K562 (cell line): ENCODE data around the gene ACAP2. TPM values are rescaled to one million over a fixed set of nuclear protein-coding genes. Genes with fewer than 3 reads are reported as not detected.
A peak's percentile ranks its signal among the peaks of the same experiment; 100 is the strongest.

ENCODE experiments used
- ATAC-seq: fragments of 200-7000 bp; cut with Tn5 transposase; 3 replicates; pipeline ENCODE4 v1.9.1; 2020; ENCODE audit warnings: moderate library complexity
- BruUV-seq: library from RNA; stranded (reverse); fragments of 400-500 nt; replicated peaks from 2 replicates; lab custom pipeline; 2021; lab: Mats Ljungman, UMichigan
- CTCF ChIA-PET: fragments of 300-600 bp; formaldehyde crosslinking; extraction: SDS; loops from one replicate; lab custom pipeline; 2021; ENCODE audit warnings: low intra/inter-chr PET ratio; lab: Yijun Ruan, JAX
- POLR2A ChIA-PET: fragments of 300-600, 350-650 bp; sonication (Branson Sonifier 250); formaldehyde crosslinking; extraction: SDS; loops from one replicate; lab custom pipeline; 2021; ENCODE audit warnings: antibody characterized with exemption, inconsistent platforms; lab: Yijun Ruan, JAX
- DNase-seq, 4 experiments: peaks; one replicate each; pipeline versions ENCODE4 v3.0.0 to v3.0.0-alpha.2; 2011 to 2018; ENCODE audit warnings: low spot score in 3 of 4, mixed read lengths in 3 of 4; ENCODE audit errors: extremely low read depth in 1 of 4
- FAIRE-seq: peaks from 2 replicates; lab custom pipeline; 2011; peaks lifted over from hg19 to GRCh38; lab: Jason Lieb, UNC
- H2AFZ ChIP-seq: 2 replicates; pipeline ENCODE4 v1.6.0; 2011; ENCODE audit warnings: low read depth, low read length, control low read depth, inconsistent platforms
- H3K27ac ChIP-seq: fragments of 200-600 bp; 3 replicates; pipeline ENCODE4 v1.8.0; 2011; ENCODE audit warnings: low read depth, mild to moderate bottlenecking, control low read depth, inconsistent platforms, low read length, moderate library complexity, mixed read lengths; ENCODE audit errors: extremely low read depth
- H3K27me3 ChIP-seq, 2 experiments: fragments of 300-600 bp in 1 of 2; 2 replicates in 1 of 2; 3 replicates in 1 of 2; pipeline versions ENCODE4 v1.6.0 to v1.8.0; 2011; ENCODE audit warnings: inconsistent platforms in 2 of 2, low read length in 2 of 2, mild to moderate bottlenecking in 1 of 2, mixed read lengths in 1 of 2, moderate library complexity in 1 of 2; ENCODE audit not compliant: control insufficient read depth in 2 of 2, insufficient read depth in 2 of 2
- H3K36me3 ChIP-seq: fragments of 300-600 bp; 3 replicates; pipeline ENCODE4 v1.8.0; 2011; ENCODE audit warnings: mild to moderate bottlenecking, low read length, inconsistent platforms; ENCODE audit not compliant: control insufficient read depth, insufficient read depth
- H3K4me1 ChIP-seq, 2 experiments: fragments of 200-600 bp in 1 of 2; replicated peaks in 1 of 2; 2 replicates in 1 of 2; 3 replicates in 1 of 2; pipeline versions ENCODE4 v1.5.1 to v1.8.0; 2011; ENCODE audit warnings: inconsistent platforms in 2 of 2, low read length in 2 of 2, mild to moderate bottlenecking in 1 of 2, mixed read lengths in 1 of 2, moderate library complexity in 1 of 2; ENCODE audit not compliant: control insufficient read depth in 2 of 2, insufficient read depth in 2 of 2
- H3K4me2 ChIP-seq: 2 replicates; pipeline ENCODE4 v1.6.1; 2011; ENCODE audit warnings: low read length, control low read depth, inconsistent platforms, mixed read lengths; ENCODE audit not compliant: insufficient read depth
- H3K4me3 ChIP-seq: fragments of 200-600 bp; sonication (generic), shearing (Covaris generic); 2 replicates; pipeline ENCODE4 v1.5.1; 2016; ENCODE audit warnings: control low read depth, inconsistent platforms
- H3K79me2 ChIP-seq: fragments of 200-600 bp; 3 replicates; pipeline ENCODE4 v1.8.0; 2011; ENCODE audit warnings: low read length, inconsistent platforms; ENCODE audit not compliant: control insufficient read depth, insufficient read depth
- H3K9ac ChIP-seq, 2 experiments: 2 replicates each; pipeline versions ENCODE4 v1.6.0 to v1.6.1; 2011; ENCODE audit warnings: low read depth in 2 of 2, low read length in 2 of 2, control low read depth in 1 of 2, inconsistent platforms in 1 of 2, mild to moderate bottlenecking in 1 of 2, mixed read lengths in 1 of 2; ENCODE audit not compliant: insufficient read depth in 1 of 2
- H3K9me1 ChIP-seq: one replicate; pipeline ENCODE4 v1.6.0; 2011; ENCODE audit warnings: inconsistent platforms, mild to moderate bottlenecking, low read length, moderate library complexity; ENCODE audit not compliant: control insufficient read depth, insufficient read depth
- H3K9me3 ChIP-seq: replicated peaks from 2 replicates; pipeline ENCODE4 v1.5.1; 2011; ENCODE audit warnings: low read depth, low read length, inconsistent platforms; ENCODE audit not compliant: control insufficient read depth, insufficient read depth
- H4K20me1 ChIP-seq: replicated peaks from 2 replicates; pipeline ENCODE4 v1.6.1; 2011; ENCODE audit warnings: low read length, inconsistent platforms, mixed read lengths; ENCODE audit not compliant: control insufficient read depth, insufficient read depth
- CCNT2 ChIP-seq: IDR thresholded peaks from 2 replicates; pipeline ENCODE4 v1.6.1; 2011; ENCODE audit warnings: borderline replicate concordance, low read depth, mild to moderate bottlenecking, moderate library complexity, mixed read lengths, low read length; ENCODE audit not compliant: insufficient read length; ENCODE audit errors: extremely low read depth
- E2F8 ChIP-seq: fragments of 450-650 bp; IDR thresholded peaks from 2 replicates; pipeline ENCODE4 v1.7.1; 2018; ENCODE audit warnings: mild to moderate bottlenecking, low read depth; ENCODE audit not compliant: partially characterized antibody
- ETS2 ChIP-seq: IDR thresholded peaks from 2 replicates; pipeline ENCODE4 v1.6.1; 2016; ENCODE audit warnings: borderline replicate concordance, missing genetic modification characterization, mild to moderate bottlenecking, moderate library complexity, missing compliant biosample characterization; ENCODE audit not compliant: poor library complexity, severe bottlenecking
- FOXK2 ChIP-seq, 2 experiments: fragments of 450-650 bp; IDR thresholded peaks in 1 of 2; conservative IDR thresholded peaks in 1 of 2; 2 replicates each; pipeline ENCODE4 v1.6.1; 2016; ENCODE audit warnings: low read depth in 2 of 2, mild to moderate bottlenecking in 1 of 2
- HDAC1 ChIP-seq, 2 experiments: fragments of 450-650 bp; IDR thresholded peaks; 2 replicates each; pipeline ENCODE4 v1.6.1; 2016 to 2017; ENCODE audit warnings: inconsistent platforms in 1 of 2, mild to moderate bottlenecking in 1 of 2, moderate library complexity in 1 of 2
- HINFP ChIP-seq: fragments of 450-650 bp; conservative IDR thresholded peaks from 2 replicates; pipeline ENCODE4 v1.6.1; 2016; ENCODE audit warnings: missing genetic modification characterization, low read depth, mild to moderate bottlenecking, control low read depth, missing compliant biosample characterization
- PTRF ChIP-seq: fragments of 450-650 bp; IDR thresholded peaks from 2 replicates; pipeline ENCODE4 v1.6.1; 2016; ENCODE audit warnings: mild to moderate bottlenecking, missing genetic modification characterization, missing compliant biosample characterization
- SMC3 ChIP-seq: conservative IDR thresholded peaks from 2 replicates; pipeline ENCODE4 v1.6.1; 2011; ENCODE audit warnings: low read depth, low read length, improper control_type of control experiment; ENCODE audit not compliant: insufficient read depth
- SUPT5H ChIP-seq: fragments of 450-650 bp; IDR thresholded peaks from 2 replicates; pipeline ENCODE4 v1.6.1; 2016
- TAF15 ChIP-seq: fragments of 200-400 bp; formaldehyde crosslinking; IDR thresholded peaks from 2 replicates; pipeline ENCODE4 v1.6.1; 2017; ENCODE audit warnings: mild to moderate bottlenecking, low read depth, low read length, moderate library complexity
- ZFP91 ChIP-seq: sonication (generic); formaldehyde crosslinking; IDR thresholded peaks from 2 replicates; pipeline ENCODE4 v1.8.0; 2022; ENCODE audit warnings: mild to moderate bottlenecking, missing genetic modification reagents
- ZNF124 ChIP-seq: sonication (generic); formaldehyde crosslinking; IDR thresholded peaks from 2 replicates; pipeline ENCODE4 v1.8.1; 2022; ENCODE audit warnings: missing genetic modification reagents
- ZNF696 ChIP-seq: fragments of 250-450 bp; sonication (Bioruptor Pico); conservative IDR thresholded peaks from 2 replicates; pipeline ENCODE4 v1.4.0; 2020; ENCODE audit warnings: mild to moderate bottlenecking, moderate library complexity
- ZNF77 ChIP-seq: fragments of 250-450 bp; sonication (Bioruptor Pico); IDR thresholded peaks from 2 replicates; pipeline ENCODE4 v1.5.0; 2020
- WGBS: fragments of 100-300 bp; shearing (Covaris generic); methylation state at CpG from one replicate; pipeline ENCODE4 v1.1.6; 2016; ENCODE audit warnings: low coverage, mixed read lengths; ENCODE audit not compliant: insufficient coverage; ENCODE audit errors: missing lambda C conversion rate; 5-methylcytosine and 5-hydroxymethylcytosine counted together
- in situ Hi-C: fragments of 300-500 bp; cut with MboI; formaldehyde crosslinking; loops from 4 replicates; pipeline ENCODE4 v1.15.0; 2018; ENCODE audit warnings: inconsistent platforms, mixed read lengths
- intact Hi-C: fragments of 100-400 bp; cut with micrococcal nuclease; formaldehyde crosslinking; loops from 2 replicates; pipeline ENCODE4 v1.14.2; 2022
- polyA plus RNA-seq, 8 experiments: library from polyadenylated mRNA; depleted of rRNA in 4 of 8; stranded (reverse) in 5 of 8; unstranded in 3 of 8; fragments of >200 nt; fragmentation: Nextera tagmentation in 2 of 8; fragmentation: Illumina TruSeq in 1 of 8; extraction: Ambion mirVana in 2 of 8; extraction: Trizol in 1 of 8; gene quantifications; 2 replicates each; pipeline versions ENCODE4 v1.2.1 to v1.2.3, GENCODE V29; 2011 to 2014; ENCODE audit warnings: inconsistent platforms in 1 of 8, missing spikeins in 1 of 8
- total RNA-seq, 7 experiments: library from RNA; depleted of rRNA in 6 of 7; stranded (reverse); fragments of >200 nt in 6 of 7; fragmentation: Illumina TruSeq in 2 of 7; extraction: Trizol in 2 of 7; gene quantifications; 2 replicates each; pipeline versions ENCODE4 v1.2.1 to v1.2.3, GENCODE V29; 2011 to 2021; ENCODE audit warnings: low replicate concordance in 1 of 7

Gene ACAP2
- total and polyA plus RNA-seq, 9 of the 15 experiments (the other 6 are each of a cell fraction or from before 2014, with no cell fraction given): 10.6 to 52.7 (median 34.4) TPM

- Histone ChIP-seq H3K9ac (no peak overlapping the region), H2AFZ (peak overlapping the region; percentile 18), H3K9me1 (no peaks in the 10 kb centered on the region), H3K27me3 (no peaks in the 10 kb centered on the region), H3K79me2 (no peaks in the 10 kb centered on the region), H3K9me3 (no peaks in the 10 kb centered on the region), H3K4me1 (peaks cover 7 to 20% of the 10 kb centered on the region in 2 experiments; a peak in 4 of 5 replicates), H3K4me2 (peak overlapping the region; percentile 45), H4K20me1 (no peaks in the 10 kb centered on the region), H3K27ac (peak overlapping the region; percentile 35; the same call in 2 of the 3 replicates), H3K4me3 (no peak overlapping the region), H3K36me3 (no peaks in the 10 kb centered on the region)
- in situ Hi-C loops (no loop called here), intact Hi-C loops (no loop called here)
- CTCF ChIA-PET: interaction anchor here (0.6 kb wide), 1 partner anchor 107 kb away, joined by 5 read pairs; no protein-coding TSS in a partner anchor
- POLR2A ChIA-PET: interaction anchor here (1.2 to 2.0 kb wide), 3 partner anchors 9 to 17 kb away, joined by 3 to 9 read pairs (median 5); partner anchors contain the start of gene ACAP2
- BruUV-seq: no TSS peak
- 27% methylated on average over 2 of the region's 2 CpGs for WGBS
- DNase-seq (peak; percentile 31 to 68 (median 38)), FAIRE-seq (no peak), ATAC-seq (peak; percentile 43)
- TF ChIP-seq SMC3: no peak
- no peak for TF ChIP-seq ZNF696 (CRISPR knock-in tag)
- no peak for TF ChIP-seq ETS2
- no peak for TF ChIP-seq ZFP91 (CRISPR knock-in tag)
- peak; percentile 26 for TF ChIP-seq CCNT2
- TF ChIP-seq ZNF77 (CRISPR knock-in tag): no peak
- no peak for TF ChIP-seq E2F8
- no peak for TF ChIP-seq TAF15
- no peak for TF ChIP-seq HINFP (tag)
- no peak for TF ChIP-seq ZNF124
- no peak for TF ChIP-seq SUPT5H
- TF ChIP-seq PTRF (tag): no peak
- TF ChIP-seq HDAC1 (IDR thresholded peaks at IDR 0.05): peak in 1 of 2 experiments; percentile 18; a peak in 1 of 4 replicates
- TF ChIP-seq FOXK2 (conservative IDR thresholded peaks at IDR 0.05 in 1 of 2, IDR thresholded peaks at IDR 0.05 in 1 of 2; ENCODE audit: low read depth in 2 of 2): peak; percentile 65 to 71
These were observed 17.4 kb upstream of the ACAP2 start for GRCh38 chr3:195460091-195460713.
